ENCODE measurements around the gene NTN4. TPM values are rescaled to one million over a fixed set of nuclear protein-coding genes. Genes with fewer than 3 reads are reported as not detected.

The NTN4 gene
- polyA plus RNA-seq, 1 donor (not counting 4 experiments of a cell fraction or from before 2014, with no cell fraction given) = 8.3 TPM

GRCh38 chr12:95637471-95638155 is 153.0 kb downstream of the NTN4 start:
- Histone ChIP-seq H3K27me3 (ENCODE audit: control insufficient read depth, extremely low read depth, insufficient read depth, low read length) (no peaks in the 10 kb centered on the region), H2AFZ (ENCODE audit: control insufficient read depth, low read length) (no peak overlapping the region), H3K27ac (ENCODE audit: control insufficient read depth, insufficient read depth, low read length) (no peak overlapping the region), H3K4me2 (ENCODE audit: control insufficient read depth, extremely low read depth, insufficient read depth, low read depth, low read length) (no peak overlapping the region), H3K4me1 (ENCODE audit: control insufficient read depth, extremely low read depth, insufficient read depth, low read length) (peaks cover 22% of the 10 kb centered on the region), H3K9me3 (ENCODE audit: control insufficient read depth, low read depth, low read length) (no peaks in the 10 kb centered on the region), H3K9ac (ENCODE audit: control insufficient read depth, extremely low read depth, insufficient read depth, low read length) (no peak overlapping the region), H3K4me3 (ENCODE audit: control insufficient read depth in 2 of 3, extremely low read depth in 1 of 3, insufficient read depth in 2 of 3, low read depth in 1 of 3, low read length in 3 of 3) (no peak overlapping the region), H4K20me1 (ENCODE audit: control insufficient read depth, extremely low read depth, insufficient read depth, low read length) (no peaks in the 10 kb centered on the region), H3K79me2 (ENCODE audit: control insufficient read depth, insufficient read depth, low read length) (no peaks in the 10 kb centered on the region), H3K36me3 (ENCODE audit: control insufficient read depth in 2 of 2, extremely low read depth in 1 of 2, insufficient read depth in 2 of 2, low read length in 2 of 2) (no peaks in the 10 kb centered on the region), H3K9me1 (ENCODE audit: control insufficient read depth, extremely low read depth, insufficient read depth, low read length) (no peaks in the 10 kb centered on the region)
- TF ChIP-seq, protein P1, sequence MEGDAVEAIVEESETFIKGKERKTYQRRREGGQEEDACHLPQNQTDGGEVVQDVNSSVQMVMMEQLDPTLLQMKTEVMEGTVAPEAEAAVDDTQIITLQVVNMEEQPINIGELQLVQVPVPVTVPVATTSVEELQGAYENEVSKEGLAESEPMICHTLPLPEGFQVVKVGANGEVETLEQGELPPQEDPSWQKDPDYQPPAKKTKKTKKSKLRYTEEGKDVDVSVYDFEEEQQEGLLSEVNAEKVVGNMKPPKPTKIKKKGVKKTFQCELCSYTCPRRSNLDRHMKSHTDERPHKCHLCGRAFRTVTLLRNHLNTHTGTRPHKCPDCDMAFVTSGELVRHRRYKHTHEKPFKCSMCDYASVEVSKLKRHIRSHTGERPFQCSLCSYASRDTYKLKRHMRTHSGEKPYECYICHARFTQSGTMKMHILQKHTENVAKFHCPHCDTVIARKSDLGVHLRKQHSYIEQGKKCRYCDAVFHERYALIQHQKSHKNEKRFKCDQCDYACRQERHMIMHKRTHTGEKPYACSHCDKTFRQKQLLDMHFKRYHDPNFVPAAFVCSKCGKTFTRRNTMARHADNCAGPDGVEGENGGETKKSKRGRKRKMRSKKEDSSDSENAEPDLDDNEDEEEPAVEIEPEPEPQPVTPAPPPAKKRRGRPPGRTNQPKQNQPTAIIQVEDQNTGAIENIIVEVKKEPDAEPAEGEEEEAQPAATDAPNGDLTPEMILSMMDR (optimal IDR thresholded peaks at IDR 0.05 in 1 of 3, IDR thresholded peaks at IDR 0.05 in 1 of 3, conservative IDR thresholded peaks at IDR 0.05 in 1 of 3; ENCODE audit: extremely low read depth in 1 of 3, insufficient read depth in 2 of 3, low read length in 3 of 3) = no peak
- no peak for TF ChIP-seq EZH2 (IDR thresholded peaks at IDR 0.05; ENCODE audit: low read length)
- dilution Hi-C loops (cut with MboI; ENCODE audit: extremely low pct_ligation_motif_present, low sequenced_read_pairs) = no loop called here
- DNase-seq (ENCODE audit: low read depth, low spot score) = no peak
- FAIRE-seq = no peak

DNA sequence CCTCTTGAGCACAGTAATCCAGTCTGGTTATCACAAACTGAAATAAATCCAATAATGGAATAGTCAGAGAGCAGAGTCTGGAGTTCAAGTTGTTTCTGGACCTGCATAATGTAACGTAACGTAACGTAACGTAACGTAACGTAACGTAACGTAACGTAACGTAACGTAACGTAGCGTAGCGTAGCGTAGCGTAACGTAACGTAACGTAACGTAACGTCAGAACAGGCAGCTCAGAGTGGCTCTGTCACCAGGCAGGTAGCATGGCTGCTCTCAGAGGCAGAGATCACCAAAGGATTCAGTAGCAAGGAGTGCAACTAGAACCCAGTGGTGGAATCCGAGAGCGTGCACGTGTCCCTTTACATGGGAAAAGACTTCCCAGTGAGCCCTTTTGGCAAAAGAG is 153.6 kb downstream of the NTN4 start:
- no peaks in the 10 kb centered on the region for H3K9me3 ChIP-seq (ENCODE audit: control insufficient read depth, low read depth, low read length)
- H3K9ac ChIP-seq (ENCODE audit: control insufficient read depth, extremely low read depth, insufficient read depth, low read length) = no peak overlapping the region
- dilution Hi-C loops (cut with MboI; ENCODE audit: extremely low pct_ligation_motif_present, low sequenced_read_pairs) = no loop called here
- H3K4me2 ChIP-seq (ENCODE audit: control insufficient read depth, extremely low read depth, insufficient read depth, low read depth, low read length) = no peak overlapping the region
- H3K79me2 ChIP-seq (ENCODE audit: control insufficient read depth, insufficient read depth, low read length) = no peaks in the 10 kb centered on the region
- no peak overlapping the region for H3K4me3 ChIP-seq (ENCODE audit: control insufficient read depth in 2 of 3, extremely low read depth in 1 of 3, insufficient read depth in 2 of 3, low read depth in 1 of 3, low read length in 3 of 3)
- no peaks in the 10 kb centered on the region for H4K20me1 ChIP-seq (ENCODE audit: control insufficient read depth, extremely low read depth, insufficient read depth, low read length)
- TF ChIP-seq, protein P1 (optimal IDR thresholded peaks at IDR 0.05 in 1 of 3, IDR thresholded peaks at IDR 0.05 in 1 of 3, conservative IDR thresholded peaks at IDR 0.05 in 1 of 3; ENCODE audit: extremely low read depth in 1 of 3, insufficient read depth in 2 of 3, low read length in 3 of 3) = no peak
- no peak for TF ChIP-seq EZH2 (IDR thresholded peaks at IDR 0.05; ENCODE audit: low read length)
- H2AFZ ChIP-seq (ENCODE audit: control insufficient read depth, low read length) = no peak overlapping the region
- no peaks in the 10 kb centered on the region for H3K27me3 ChIP-seq (ENCODE audit: control insufficient read depth, extremely low read depth, insufficient read depth, low read length)
- H3K27ac ChIP-seq (ENCODE audit: control insufficient read depth, insufficient read depth, low read length) = no peak overlapping the region
- DNase-seq (ENCODE audit: low read depth, low spot score) (no peak), FAIRE-seq (no peak)
- H3K9me1 ChIP-seq (ENCODE audit: control insufficient read depth, extremely low read depth, insufficient read depth, low read length) = no peaks in the 10 kb centered on the region
- H3K4me1 ChIP-seq (ENCODE audit: control insufficient read depth, extremely low read depth, insufficient read depth, low read length) = peaks cover 22% of the 10 kb centered on the region
- no peaks in the 10 kb centered on the region for H3K36me3 ChIP-seq (ENCODE audit: control insufficient read depth in 2 of 2, extremely low read depth in 1 of 2, insufficient read depth in 2 of 2, low read length in 2 of 2)
